H1 (cell line): Measurements from ENCODE around the gene AQP2. TPM values are rescaled to one million over a fixed set of nuclear protein-coding genes. Genes with fewer than 3 reads are reported as not detected.

Source experiments
- CTCF ChIA-PET: fragments of 300-600 bp; sonication (Branson Sonifier 250); formaldehyde crosslinking; loops from one replicate; lab custom pipeline; 2021; ENCODE audit not compliant: partially characterized antibody; lab: Charles Lee
- POLR2A ChIA-PET: fragments of 300-600 bp; sonication (Branson Sonifier 250); formaldehyde crosslinking; loops from one replicate; lab custom pipeline; 2021; ENCODE audit warnings: inconsistent platforms; ENCODE audit not compliant: partially characterized antibody; lab: Charles Lee
- DNase-seq, 2 experiments: peaks; one replicate each; pipeline versions ENCODE4 v3.0.0 to v3.0.0-alpha.2; 2010 to 2022; ENCODE audit warnings: low spot score in 2 of 2, low read depth in 1 of 2, mixed read lengths in 1 of 2
- FAIRE-seq: peaks from 2 replicates; lab custom pipeline; 2011; peaks lifted over from hg19 to GRCh38; lab: Jason Lieb, UNC
- H2AFZ ChIP-seq: 2 replicates; pipeline ENCODE4 v1.8.1; 2012; ENCODE audit warnings: low read length, inconsistent platforms
- H2AK5ac ChIP-seq: 2 replicates; pipeline ENCODE4 v1.6.1; 2013; ENCODE audit warnings: low read depth, low read length
- H2BK120ac ChIP-seq: replicated peaks from 2 replicates; pipeline ENCODE3; 2013; ENCODE audit warnings: low read depth, low read length, inconsistent platforms
- H2BK12ac ChIP-seq: 2 replicates; pipeline ENCODE4 v1.6.1; 2013; ENCODE audit warnings: low read depth, low read length
- H2BK15ac ChIP-seq: 2 replicates; pipeline ENCODE4 v1.6.1; 2013; ENCODE audit warnings: low read length
- H2BK20ac ChIP-seq: 2 replicates; pipeline ENCODE4 v1.6.1; 2013; ENCODE audit warnings: low read length
- H2BK5ac ChIP-seq: 2 replicates; pipeline ENCODE4 v1.6.1; 2013; ENCODE audit warnings: low read depth, low read length
- H3K14ac ChIP-seq: 2 replicates; pipeline ENCODE4 v1.6.1; 2013; ENCODE audit warnings: inconsistent platforms; ENCODE audit not compliant: insufficient read length
- H3K18ac ChIP-seq: 2 replicates; pipeline ENCODE4 v1.6.1; 2013; ENCODE audit warnings: low read length; ENCODE audit errors: extremely low read depth
- H3K23ac ChIP-seq: 2 replicates; pipeline ENCODE4 v1.6.1; 2013; ENCODE audit warnings: inconsistent platforms; ENCODE audit not compliant: insufficient read length
- H3K23me2 ChIP-seq: 2 replicates; pipeline ENCODE4 v1.6.1; 2013; ENCODE audit warnings: low read depth, low read length
- H3K27ac ChIP-seq: 2 replicates; pipeline ENCODE4 v1.6.1; 2011; ENCODE audit warnings: low read depth, low read length, inconsistent platforms
- H3K27me3 ChIP-seq, 4 experiments: replicated peaks in 1 of 4; 1 replicate in 1 of 4; 2 replicates in 3 of 4; pipeline versions ENCODE4 v1.6.1 to v1.8.1; 2011 to 2013; ENCODE audit warnings: low read length in 3 of 4, mild to moderate bottlenecking in 3 of 4, inconsistent platforms in 2 of 4, mixed read lengths in 2 of 4, moderate library complexity in 1 of 4; ENCODE audit not compliant: control insufficient read depth in 3 of 4, insufficient read depth in 3 of 4; ENCODE audit errors: extremely low read depth in 1 of 4
- H3K36me3 ChIP-seq, 4 experiments: 2 replicates each; pipeline versions ENCODE4 v1.6.1 to v1.8.1; 2011 to 2013; ENCODE audit warnings: mild to moderate bottlenecking in 4 of 4, low read length in 3 of 4, moderate library complexity in 2 of 4, control low read depth in 1 of 4, inconsistent platforms in 1 of 4; ENCODE audit not compliant: insufficient read depth in 4 of 4, control insufficient read depth in 2 of 4
- H3K4ac ChIP-seq: replicated peaks from 2 replicates; pipeline ENCODE3; 2013; ENCODE audit warnings: low read length, low read depth, mixed read lengths, inconsistent platforms; ENCODE audit not compliant: insufficient read length
- H3K4me1 ChIP-seq, 4 experiments: replicated peaks in 1 of 4; 1 replicate in 1 of 4; 2 replicates in 3 of 4; pipeline versions ENCODE4 v1.6.1 to v1.8.1; 2011 to 2013; ENCODE audit warnings: low read length in 3 of 4, inconsistent platforms in 2 of 4, mixed read lengths in 1 of 4; ENCODE audit not compliant: insufficient read depth in 4 of 4, control insufficient read depth in 3 of 4
- H3K4me2 ChIP-seq, 2 experiments: 2 replicates each; pipeline versions ENCODE4 v1.6.1 to v1.8.1; 2011 to 2013; ENCODE audit warnings: low read depth in 2 of 2, low read length in 2 of 2, control low read depth in 1 of 2, inconsistent platforms in 1 of 2, mild to moderate bottlenecking in 1 of 2; ENCODE audit not compliant: insufficient read depth in 1 of 2
- H3K4me3 ChIP-seq, 4 experiments: fragments of 200-600, 300-600 bp in 1 of 4; sonication (generic), shearing (Covaris generic), sonication (Bioruptor Twin) in 1 of 4; 2 replicates each; pipeline versions ENCODE4 v1.5.1 to v1.8.1; 2011 to 2016; ENCODE audit warnings: low read length in 4 of 4, low read depth in 3 of 4, control low read depth in 2 of 4, inconsistent platforms in 2 of 4, mild to moderate bottlenecking in 2 of 4, mixed read lengths in 1 of 4, moderate library complexity in 1 of 4; ENCODE audit not compliant: insufficient read depth in 2 of 4; ENCODE audit errors: extremely low read depth in 1 of 4
- H3K56ac ChIP-seq: replicated peaks from 2 replicates; pipeline ENCODE3; 2013; ENCODE audit warnings: low read depth, mild to moderate bottlenecking, mixed read lengths, low read length, inconsistent platforms; ENCODE audit not compliant: insufficient read length
- H3K79me1 ChIP-seq: 2 replicates; pipeline ENCODE4 v1.6.1; 2013; ENCODE audit warnings: low read depth, low read length, control low read depth
- H3K79me2 ChIP-seq, 2 experiments: 2 replicates each; pipeline versions ENCODE4 v1.6.1 to v1.8.1; 2012 to 2013; ENCODE audit warnings: low read length in 2 of 2, mild to moderate bottlenecking in 2 of 2, inconsistent platforms in 1 of 2; ENCODE audit not compliant: insufficient read depth in 2 of 2, control insufficient read depth in 1 of 2
- H3K9ac ChIP-seq, 4 experiments: replicated peaks in 1 of 4; 1 replicate in 1 of 4; 2 replicates in 3 of 4; pipeline versions ENCODE4 v1.6.1 to v1.8.1; 2011 to 2013; ENCODE audit warnings: low read depth in 3 of 4, low read length in 3 of 4, control low read depth in 2 of 4, mild to moderate bottlenecking in 2 of 4, moderate library complexity in 2 of 4, inconsistent platforms in 1 of 4; ENCODE audit errors: extremely low read depth in 1 of 4
- H3K9me3 ChIP-seq, 2 experiments: 2 replicates each; pipeline versions ENCODE4 v1.6.1 to v1.8.1; 2012 to 2013; ENCODE audit warnings: mild to moderate bottlenecking in 2 of 2, moderate library complexity in 2 of 2, control low read depth in 1 of 2, inconsistent platforms in 1 of 2, low read depth in 1 of 2, low read length in 1 of 2, mixed read lengths in 1 of 2; ENCODE audit not compliant: insufficient read depth in 2 of 2
- H4K20me1 ChIP-seq, 2 experiments: replicated peaks in 1 of 2; 2 replicates each; pipeline versions ENCODE3 to v1.8.1; 2011 to 2013; ENCODE audit warnings: inconsistent platforms in 2 of 2, low read length in 2 of 2, mild to moderate bottlenecking in 1 of 2; ENCODE audit not compliant: insufficient read depth in 2 of 2, control insufficient read depth in 1 of 2
- H4K5ac ChIP-seq: 2 replicates; pipeline ENCODE4 v1.6.1; 2013; ENCODE audit warnings: low read length, low read depth, mixed read lengths, inconsistent platforms; ENCODE audit not compliant: insufficient read length
- H4K8ac ChIP-seq: 2 replicates; pipeline ENCODE4 v1.8.0; 2013; ENCODE audit warnings: mild to moderate bottlenecking, moderate library complexity, low read length, inconsistent platforms; ENCODE audit not compliant: insufficient read depth; ENCODE audit errors: extremely low read depth
- H4K91ac ChIP-seq: replicated peaks from 2 replicates; pipeline ENCODE3; 2013; ENCODE audit warnings: low read length, mixed read lengths, inconsistent platforms; ENCODE audit not compliant: insufficient read length
- MAFK ChIP-seq: IDR thresholded peaks from 2 replicates; pipeline ENCODE4 v1.6.1; 2012; ENCODE audit warnings: low read depth, mild to moderate bottlenecking, improper control_type of control experiment, low read length
- SP4 ChIP-seq: IDR thresholded peaks from 2 replicates; pipeline ENCODE4 v1.6.1; 2012; ENCODE audit warnings: low read length, inconsistent platforms
- USF2 ChIP-seq: IDR thresholded peaks from 2 replicates; pipeline ENCODE4 v1.6.1; 2011; ENCODE audit warnings: low read length, improper control_type of control experiment
- polyA plus RNA-seq, 7 experiments: library from polyadenylated mRNA; depleted of rRNA in 3 of 7; stranded (reverse) in 5 of 7; unstranded in 2 of 7; fragments of >200 nt in 5 of 7; fragments of 200-250 nt in 2 of 7; gene quantifications; 1 replicate in 5 of 7; 2 replicates in 1 of 7; 4 replicates in 1 of 7; pipeline versions ENCODE4 v1.2.1 to v1.2.3, GENCODE V29; 2011 to 2013; ENCODE audit warnings: missing spikeins in 2 of 7, mixed read lengths in 2 of 7
- total RNA-seq: library from RNA; stranded (reverse); fragmentation: NEBNext Ultra II Directional; extraction: Animal tissue kit (Norgen Biotek cat#: 25700); gene quantifications from 2 replicates; pipeline ENCODE4 v1.2.1, GENCODE V29; 2021

The AQP2 gene
- total and polyA plus RNA-seq, 2 of the 8 experiments (the other 6 are each of a cell fraction or from before 2014, with no cell fraction given): not detected

GRCh38 chr12:50004696-50005095 is 54.2 kb downstream of the AQP2 start:
- Histone ChIP-seq H3K9me3 (no peaks in the 10 kb centered on the region), H3K23ac (no peak overlapping the region), H3K4me2 (no peak overlapping the region), H3K79me1 (no peaks in the 10 kb centered on the region), H4K8ac (no peak overlapping the region), H2BK120ac (no peak overlapping the region), H3K9ac (no peak overlapping the region), H3K36me3 (peaks cover 4 to 41% (median 28%) of the 10 kb centered on the region in 4 experiments), H3K4me1 (no peaks in the 10 kb centered on the region), H2BK15ac (no peak overlapping the region), H2BK5ac (no peak overlapping the region), H3K4ac (no peak overlapping the region), H3K14ac (no peak overlapping the region), H2AFZ (no peak overlapping the region), H2BK20ac (no peak overlapping the region), H2BK12ac (no peak overlapping the region), H2AK5ac (no peak overlapping the region), H3K27me3 (no peaks in the 10 kb centered on the region), H3K56ac (no peak overlapping the region), H3K79me2 (no peaks in the 10 kb centered on the region), H3K27ac (no peak overlapping the region), H4K5ac (no peak overlapping the region), H3K4me3 (no peak overlapping the region), H3K18ac (no peak overlapping the region), H4K91ac (no peak overlapping the region), H4K20me1 (no peaks in the 10 kb centered on the region), H3K23me2 (no peaks in the 10 kb centered on the region)
- no peak for TF ChIP-seq MAFK
- TF ChIP-seq SP4: no peak
- no peak for TF ChIP-seq USF2
- DNase-seq (no peak), FAIRE-seq (no peak)
- CTCF ChIA-PET: interaction anchor here (1.3 to 3.3 kb wide), 2 partner anchors 35 to 50 kb away, joined by 5 to 18 read pairs; no protein-coding TSS in a partner anchor
- POLR2A ChIA-PET: interaction anchor here (2.3 kb wide), 1 partner anchor 8 kb away, joined by 6 read pairs; no protein-coding TSS in a partner anchor
